GM18498 (cell line): ENCODE measurements around the gene ELOVL1.

ENCODE experiments used
- ATAC-seq: cut with Tn5 transposase; IDR thresholded peaks from one replicate; pipeline ENCODE4 v1.9.1; 2021; ENCODE audit warnings: mild to moderate bottlenecking, moderate library complexity; ENCODE audit not compliant: unreplicated experiment

The ELOVL1 gene

GRCh38 chr1:43331688-43332087 is 36.1 kb downstream of the ELOVL1 start:
- ATAC-seq: no peak

- no peak for ATAC-seq
These were observed 37.6 kb downstream of the ELOVL1 start for GRCh38 chr1:43329995-43330751.

GRCh38 chr1:43327549-43328292 is 40.1 kb downstream of the ELOVL1 start:
- no peak for ATAC-seq

- ATAC-seq: no peak
These were observed 42.4 kb downstream of the ELOVL1 start for GRCh38 chr1:43325381-43325780.

GRCh38 chr1:43324810-43325209 is 43.0 kb downstream of the ELOVL1 start:
- no peak for ATAC-seq

- ATAC-seq: no peak
These were observed 45.3 kb downstream of the ELOVL1 start for GRCh38 chr1:43322506-43322905.

- no peak for ATAC-seq
These were observed 46.4 kb downstream of the ELOVL1 start for GRCh38 chr1:43321331-43321891.

- no peak for ATAC-seq
These were observed 48.0 kb downstream of the ELOVL1 start for GRCh38 chr1:43319766-43320165.

GRCh38 chr1:43319288-43319687 is 48.5 kb downstream of the ELOVL1 start:
- no peak for ATAC-seq

- no peak for ATAC-seq
These were observed 49.0 kb downstream of the ELOVL1 start for GRCh38 chr1:43318831-43319230.

- no peak for ATAC-seq
These were observed 49.9 kb downstream of the ELOVL1 start for GRCh38 chr1:43317817-43318471.

GRCh38 chr1:43316738-43317520 is 50.9 kb downstream of the ELOVL1 start:
- no peak for ATAC-seq

GRCh38 chr1:43315963-43316737 is 51.7 kb downstream of the ELOVL1 start:
- ATAC-seq: no peak

- ATAC-seq: no peak
These were observed 52.3 kb downstream of the ELOVL1 start for GRCh38 chr1:43315481-43315880.

GRCh38 chr1:43314233-43314632 is 53.6 kb downstream of the ELOVL1 start:
- no peak for ATAC-seq

- no peak for ATAC-seq
These were observed 54.0 kb downstream of the ELOVL1 start for GRCh38 chr1:43313771-43314170.
